Activated naive CD4-positive, alpha-beta T cell treated with anti-CD3 and anti-CD28 coated beads, Interleukin-2, amount 50 U/mL, for 24 hours (primary cell): ENCODE results near the gene LRP5.
"Not testable (repeated sequence)": the region's sequence is repeated elsewhere in the genome, so short reads cannot be mapped to it uniquely, and the experiment has no call there.

Source experiments
- H3K27ac Mint-ChIP-seq: one replicate; pipeline ENCODE4 v1.8.0; 2021; ENCODE audit warnings: mild to moderate bottlenecking, mixed read lengths
- H3K27me3 Mint-ChIP-seq: one replicate; pipeline ENCODE4 v1.8.0; 2021; ENCODE audit warnings: mixed read lengths
- H3K36me3 Mint-ChIP-seq: one replicate; pipeline ENCODE4 v1.8.0; 2021; ENCODE audit warnings: mixed read lengths
- H3K4me1 Mint-ChIP-seq: one replicate; pipeline ENCODE4 v1.8.0; 2021; ENCODE audit warnings: mixed read lengths
- H3K4me3 Mint-ChIP-seq: one replicate; pipeline ENCODE4 v1.8.0; 2021; ENCODE audit warnings: mild to moderate bottlenecking, mixed read lengths
- H3K9me3 Mint-ChIP-seq: one replicate; pipeline ENCODE4 v1.8.0; 2021; ENCODE audit warnings: mixed read lengths

LRP5 gene

DNA sequence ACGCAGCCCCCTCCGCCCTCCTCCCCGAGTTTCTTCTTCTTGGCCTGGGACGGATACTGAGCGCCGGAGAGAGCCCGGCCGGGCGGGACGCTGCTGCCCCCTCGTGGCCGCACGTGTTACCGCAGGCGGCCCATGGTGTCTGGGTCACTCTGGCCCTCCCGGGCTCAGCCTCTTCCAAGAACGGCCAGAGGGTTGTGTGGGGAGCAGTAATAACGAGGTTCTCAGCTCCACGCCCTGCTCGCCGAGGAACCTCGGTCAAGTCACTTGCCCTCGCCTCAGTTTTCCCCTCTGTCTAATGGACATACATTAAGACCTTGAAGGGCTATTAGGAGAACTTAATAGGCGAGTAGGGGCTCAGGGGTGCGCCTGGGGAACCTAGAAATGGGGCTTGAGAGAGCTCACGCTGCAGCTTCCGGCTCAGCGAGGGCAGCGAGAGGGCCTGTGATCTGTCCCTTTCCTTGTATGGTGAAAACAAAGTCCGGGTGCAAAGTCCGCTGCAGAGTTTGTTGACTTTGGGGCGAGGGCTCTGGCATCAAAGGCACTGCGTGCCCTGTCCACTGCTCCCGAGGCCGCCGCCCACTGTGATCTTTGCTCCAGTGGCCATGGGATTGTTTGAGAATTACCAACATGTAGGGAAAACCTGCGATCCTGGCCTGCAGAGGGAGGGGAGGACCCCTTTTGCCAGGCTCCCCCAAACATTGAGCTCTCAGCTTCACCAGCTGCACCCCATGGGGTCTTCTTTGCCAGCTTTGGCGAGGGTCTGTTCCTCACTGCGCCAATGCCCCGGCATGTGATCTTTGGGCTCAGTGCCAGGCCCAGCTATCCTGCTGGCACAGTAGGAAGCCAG is 14.4 kb upstream of the LRP5 start:
- H3K9me3 Mint-ChIP-seq = no peaks in the 10 kb centered on the region
- H3K4me1 Mint-ChIP-seq = no peaks in the 10 kb centered on the region
- no peak overlapping the region for H3K4me3 Mint-ChIP-seq
- H3K27me3 Mint-ChIP-seq = no peaks in the 10 kb centered on the region
- H3K36me3 Mint-ChIP-seq = no peaks in the 10 kb centered on the region
- no peak overlapping the region for H3K27ac Mint-ChIP-seq

DNA sequence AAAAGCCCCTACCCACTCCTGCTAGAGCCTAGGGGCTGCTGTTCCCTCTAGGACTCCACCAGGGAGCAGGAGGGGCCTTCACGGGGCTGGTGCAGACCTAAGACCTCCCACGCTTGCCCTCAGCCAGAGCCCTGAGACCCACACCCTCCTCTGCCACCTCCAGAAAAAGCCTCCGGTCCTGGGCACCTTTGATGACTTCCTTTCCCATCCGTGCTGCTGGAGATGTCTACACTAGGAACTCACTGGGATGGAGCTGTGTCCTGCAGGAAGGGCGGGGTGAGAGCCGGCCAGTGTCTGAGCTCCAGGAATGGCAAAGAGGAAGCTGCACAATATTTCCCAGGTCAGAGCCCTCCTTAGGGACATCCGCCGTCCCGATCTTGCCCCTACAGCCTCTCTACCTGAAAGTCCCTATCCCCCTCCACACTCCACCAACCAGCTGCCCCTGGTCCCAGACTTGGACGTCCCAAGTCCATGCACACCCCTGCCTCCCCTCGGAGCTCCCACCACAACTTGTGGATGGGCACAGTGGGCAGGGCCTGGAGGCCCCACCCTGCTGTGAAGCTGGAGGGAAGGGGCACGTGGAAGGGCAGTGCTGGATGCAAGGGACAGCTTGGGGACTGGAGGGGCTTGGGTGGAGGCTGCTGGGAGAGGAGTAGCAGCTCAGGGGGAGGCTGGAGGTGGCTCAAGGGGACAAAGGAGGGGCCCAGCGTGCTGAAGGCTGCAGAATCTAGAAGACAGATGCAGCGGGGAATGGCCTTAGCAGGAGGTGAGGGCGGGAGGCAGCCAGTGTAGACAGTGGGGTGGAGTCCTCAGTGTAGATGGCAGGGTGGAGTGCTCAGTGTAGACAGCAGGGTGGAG is 13.5 kb upstream of the LRP5 start:
- peak overlapping the region; percentile 46 for H3K27ac Mint-ChIP-seq

DNA sequence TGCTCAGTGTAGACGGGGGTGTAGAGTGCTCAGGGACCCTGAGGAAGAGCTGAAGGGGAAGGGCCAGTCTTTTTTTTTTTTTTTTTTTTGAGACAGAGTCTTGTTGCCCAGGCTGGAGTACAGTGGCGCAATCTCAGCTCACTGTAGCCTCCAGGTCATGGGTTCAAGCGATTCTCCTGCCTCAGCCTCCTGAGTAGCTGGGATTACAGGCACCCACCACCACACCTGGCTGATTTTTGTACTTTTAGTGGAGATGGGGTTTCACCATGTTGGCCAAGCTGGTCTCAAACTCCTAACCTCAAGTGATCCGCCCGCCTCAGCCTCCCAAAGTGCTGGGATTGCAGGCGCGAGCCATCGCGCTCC is 12.9 kb upstream of the LRP5 start:
- H3K4me1 Mint-ChIP-seq, H3K9me3 Mint-ChIP-seq, H3K27me3 Mint-ChIP-seq, H3K4me3 Mint-ChIP-seq, H3K36me3 Mint-ChIP-seq: not testable (repeated sequence)
- peak overlapping the region; percentile 46 for H3K27ac Mint-ChIP-seq

More for the DNA sequence above, 13.5 kb upstream of the LRP5 start:
- no peaks in the 10 kb centered on the region for H3K4me1 Mint-ChIP-seq
- H3K36me3 Mint-ChIP-seq = no peaks in the 10 kb centered on the region
- no peaks in the 10 kb centered on the region for H3K27me3 Mint-ChIP-seq
- no peak overlapping the region for H3K4me3 Mint-ChIP-seq
- H3K9me3 Mint-ChIP-seq = no peaks in the 10 kb centered on the region

DNA sequence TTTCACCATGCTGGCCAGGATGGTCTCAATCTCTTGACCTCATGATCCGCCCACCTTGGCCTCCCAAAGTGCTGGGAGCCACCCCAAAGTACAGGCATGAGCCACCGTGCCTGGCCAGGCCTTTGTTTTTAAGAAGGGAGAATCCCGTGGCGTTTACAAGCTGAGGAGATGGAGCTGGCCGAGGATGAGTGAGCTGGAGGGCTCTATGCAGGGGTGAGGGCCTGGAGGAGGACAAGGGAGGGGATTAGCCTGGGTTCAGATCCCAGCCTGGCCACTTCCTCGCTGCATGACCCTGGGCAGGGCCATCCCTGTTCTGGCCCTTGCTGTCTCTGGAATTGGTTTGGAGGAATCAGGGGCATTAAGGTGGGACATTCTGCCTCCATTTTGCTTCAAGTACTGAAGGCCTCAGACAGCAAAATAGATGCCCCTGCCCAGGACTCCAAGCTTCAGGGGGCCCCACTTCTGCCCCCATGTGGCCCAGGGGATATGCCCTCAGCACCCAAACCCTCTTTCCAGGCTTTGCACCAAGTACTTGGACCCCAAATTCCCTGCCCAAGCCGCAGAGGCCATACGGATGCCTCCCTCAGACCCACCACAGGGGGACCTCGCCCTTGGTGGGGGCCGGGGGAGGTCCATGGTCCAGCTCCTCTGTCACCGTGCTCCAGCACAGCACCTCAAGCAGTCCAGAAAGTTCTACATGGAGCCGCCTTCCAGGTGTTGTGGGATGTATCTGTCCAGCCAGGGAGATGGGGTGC is 12.1 kb upstream of the LRP5 start:
- no peaks in the 10 kb centered on the region for H3K4me1 Mint-ChIP-seq
- no peaks in the 10 kb centered on the region for H3K9me3 Mint-ChIP-seq
- H3K36me3 Mint-ChIP-seq = no peaks in the 10 kb centered on the region
- no peak overlapping the region for H3K4me3 Mint-ChIP-seq
- no peak overlapping the region for H3K27ac Mint-ChIP-seq
- H3K27me3 Mint-ChIP-seq = no peaks in the 10 kb centered on the region

DNA sequence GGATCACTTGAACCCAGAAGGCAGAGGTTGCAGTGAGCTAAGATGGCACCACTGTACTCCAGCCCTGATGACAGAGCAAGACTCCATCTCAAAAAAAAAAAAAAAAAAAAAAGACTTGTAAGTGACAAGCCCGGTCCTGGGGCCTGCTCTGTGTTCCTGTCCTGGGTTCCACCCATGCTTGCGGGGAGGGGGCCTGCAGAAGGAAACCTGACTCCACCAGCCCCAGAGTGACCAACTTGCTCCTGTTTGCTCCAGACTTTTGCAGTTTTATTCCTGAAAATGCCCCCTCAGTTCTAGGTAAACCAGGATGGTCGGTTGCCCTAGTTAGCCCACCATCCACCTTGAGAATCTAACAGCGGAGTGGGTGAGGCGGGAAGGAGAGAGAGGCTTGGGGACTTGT is 10.1 kb upstream of the LRP5 start:
- H3K36me3 Mint-ChIP-seq = no peaks in the 10 kb centered on the region
- H3K9me3 Mint-ChIP-seq = no peaks in the 10 kb centered on the region
- H3K4me1 Mint-ChIP-seq = no peaks in the 10 kb centered on the region
- H3K27ac Mint-ChIP-seq = no peak overlapping the region
- H3K27me3 Mint-ChIP-seq = no peaks in the 10 kb centered on the region
- H3K4me3 Mint-ChIP-seq = no peak overlapping the region

DNA sequence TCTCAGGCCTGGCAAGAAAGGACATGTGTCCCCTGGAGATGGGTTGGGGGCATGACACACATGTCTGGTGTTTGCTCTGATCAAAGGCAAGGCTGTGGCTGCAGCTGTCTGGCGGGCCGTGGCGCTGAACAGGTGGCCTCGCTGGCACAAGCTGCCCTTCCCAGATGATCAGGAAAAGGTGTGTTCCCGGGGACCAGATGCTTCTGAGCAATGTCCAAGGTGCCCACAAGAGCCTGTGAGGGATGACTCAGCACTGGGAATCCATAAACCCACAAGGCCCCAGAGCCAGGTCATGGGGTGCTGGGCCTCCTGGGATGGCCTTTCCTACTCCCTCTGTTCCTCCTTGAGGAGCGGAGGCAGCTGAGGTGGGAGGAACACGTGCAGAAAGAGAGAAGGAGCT is 9.7 kb upstream of the LRP5 start:
- H3K36me3 Mint-ChIP-seq = no peaks in the 10 kb centered on the region

DNA sequence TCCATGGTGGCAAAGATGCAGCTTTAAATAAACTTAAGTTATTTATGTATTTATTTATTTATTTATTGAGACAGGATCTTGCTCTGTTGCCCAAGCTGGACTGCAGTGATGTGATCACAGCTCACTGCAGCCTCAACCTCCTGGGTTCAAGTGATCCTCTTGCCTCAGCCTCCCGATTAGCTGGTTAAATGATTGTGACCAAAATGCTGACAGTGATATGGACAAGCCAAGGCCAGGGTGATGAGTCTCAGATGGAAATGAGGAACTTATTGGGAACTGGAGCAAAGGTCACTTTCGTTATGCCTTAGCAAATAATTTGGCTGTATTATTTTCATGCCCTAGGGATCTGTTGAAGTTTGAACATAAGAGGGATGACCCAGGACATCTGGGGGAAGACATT is 9.3 kb upstream of the LRP5 start:
- H3K9me3 Mint-ChIP-seq = no peaks in the 10 kb centered on the region
- H3K4me1 Mint-ChIP-seq = no peaks in the 10 kb centered on the region
- no peak overlapping the region for H3K27ac Mint-ChIP-seq
- no peaks in the 10 kb centered on the region for H3K36me3 Mint-ChIP-seq
- no peaks in the 10 kb centered on the region for H3K27me3 Mint-ChIP-seq
- H3K4me3 Mint-ChIP-seq = no peak overlapping the region

More for the DNA sequence above, 9.7 kb upstream of the LRP5 start:
- H3K4me1 Mint-ChIP-seq = no peaks in the 10 kb centered on the region
- H3K27ac Mint-ChIP-seq = no peak overlapping the region
- H3K27me3 Mint-ChIP-seq = no peaks in the 10 kb centered on the region
- H3K9me3 Mint-ChIP-seq = no peaks in the 10 kb centered on the region
- H3K4me3 Mint-ChIP-seq = no peak overlapping the region

DNA sequence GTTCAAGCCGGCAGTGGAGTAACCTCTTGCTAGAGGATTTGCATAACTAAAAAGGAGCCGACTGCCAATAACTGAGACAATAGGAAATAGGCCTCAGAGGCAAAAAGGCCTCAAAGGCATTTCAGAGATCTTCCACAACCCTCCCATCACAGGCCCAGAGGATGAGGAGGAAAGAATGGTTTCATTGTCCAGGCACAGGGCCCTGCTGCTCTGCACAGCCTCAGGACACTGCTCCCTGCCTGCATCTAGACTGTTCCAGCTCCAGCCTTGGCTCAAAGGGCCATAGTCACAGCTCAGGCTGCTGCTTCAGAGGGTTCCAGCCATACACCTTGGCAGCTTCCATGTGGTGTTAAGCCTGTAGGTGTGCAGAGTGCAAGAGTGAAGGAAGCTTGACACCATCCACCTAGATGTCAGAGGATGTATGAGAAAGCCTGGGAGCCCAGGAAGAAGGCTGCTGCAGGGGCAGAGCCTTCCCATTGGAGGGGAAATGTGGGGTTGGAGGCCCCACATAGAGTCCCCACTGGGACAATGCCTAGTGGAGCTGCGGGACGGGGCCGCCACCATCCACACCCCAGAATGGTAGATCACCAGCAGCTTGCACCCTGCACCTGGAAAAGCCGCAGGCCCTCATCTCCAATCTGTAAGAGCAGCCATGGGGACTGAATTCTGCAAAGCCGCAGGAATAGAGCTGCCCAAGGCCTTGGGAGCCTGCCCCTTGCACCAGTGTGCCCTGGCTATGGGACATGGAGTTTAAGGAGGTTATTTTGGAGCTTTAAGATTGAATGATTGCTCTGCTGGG is 8.2 kb upstream of the LRP5 start:
- H3K4me1 Mint-ChIP-seq = no peaks in the 10 kb centered on the region
- H3K36me3 Mint-ChIP-seq = no peaks in the 10 kb centered on the region
- no peak overlapping the region for H3K27ac Mint-ChIP-seq
- no peak overlapping the region for H3K4me3 Mint-ChIP-seq
- no peaks in the 10 kb centered on the region for H3K27me3 Mint-ChIP-seq
- no peaks in the 10 kb centered on the region for H3K9me3 Mint-ChIP-seq

DNA sequence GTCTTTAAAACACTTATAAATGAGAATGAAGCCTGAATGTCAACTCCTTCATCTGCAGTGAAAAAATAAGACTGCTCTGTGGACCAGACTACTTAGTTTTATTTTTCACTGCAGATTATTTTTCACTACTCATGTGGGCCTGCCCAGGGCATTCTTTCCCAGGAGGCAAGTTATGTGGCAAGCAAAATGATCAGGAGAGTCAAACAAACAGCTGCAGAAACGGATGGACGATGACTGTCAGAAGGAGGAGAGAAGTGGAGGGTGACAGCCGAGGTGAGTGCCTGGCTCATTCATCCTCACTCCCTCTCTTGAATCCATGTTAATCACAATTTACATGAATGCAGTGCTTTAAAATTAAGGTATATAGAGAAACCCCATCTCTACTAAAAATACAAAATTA is 5.8 kb upstream of the LRP5 start:
- Mint-ChIP-seq H3K9me3 (no peaks in the 10 kb centered on the region), H3K4me3 (no peak overlapping the region), H3K36me3 (no peaks in the 10 kb centered on the region), H3K27me3 (no peaks in the 10 kb centered on the region), H3K27ac (no peak overlapping the region), H3K4me1 (peaks cover 5% of the 10 kb centered on the region)

DNA sequence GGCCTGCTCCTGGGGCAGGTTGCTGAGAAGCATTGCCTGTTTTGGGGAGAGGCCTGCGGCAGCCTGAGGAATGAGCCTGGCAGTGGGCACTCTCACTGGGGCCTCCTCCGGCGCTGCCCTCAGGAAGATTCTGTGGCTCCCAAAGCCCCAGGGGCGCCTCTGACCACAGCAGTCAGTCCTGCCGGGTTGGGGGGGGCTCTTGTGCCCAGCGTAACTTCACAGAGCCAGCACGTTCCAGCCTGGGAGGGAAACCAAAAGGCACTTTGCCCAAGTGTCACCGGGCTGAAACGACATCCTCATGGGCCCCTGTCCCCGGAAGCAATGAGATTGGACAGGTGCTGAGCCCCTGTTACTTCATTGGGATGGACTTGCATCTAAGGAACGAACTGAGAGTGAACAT is 4.3 kb upstream of the LRP5 start:
- Mint-ChIP-seq H3K9me3 (no peaks in the 10 kb centered on the region), H3K36me3 (no peaks in the 10 kb centered on the region), H3K27me3 (no peaks in the 10 kb centered on the region), H3K4me3 (no peak overlapping the region), H3K4me1 (peaks cover 6% of the 10 kb centered on the region), H3K27ac (no peak overlapping the region)

DNA sequence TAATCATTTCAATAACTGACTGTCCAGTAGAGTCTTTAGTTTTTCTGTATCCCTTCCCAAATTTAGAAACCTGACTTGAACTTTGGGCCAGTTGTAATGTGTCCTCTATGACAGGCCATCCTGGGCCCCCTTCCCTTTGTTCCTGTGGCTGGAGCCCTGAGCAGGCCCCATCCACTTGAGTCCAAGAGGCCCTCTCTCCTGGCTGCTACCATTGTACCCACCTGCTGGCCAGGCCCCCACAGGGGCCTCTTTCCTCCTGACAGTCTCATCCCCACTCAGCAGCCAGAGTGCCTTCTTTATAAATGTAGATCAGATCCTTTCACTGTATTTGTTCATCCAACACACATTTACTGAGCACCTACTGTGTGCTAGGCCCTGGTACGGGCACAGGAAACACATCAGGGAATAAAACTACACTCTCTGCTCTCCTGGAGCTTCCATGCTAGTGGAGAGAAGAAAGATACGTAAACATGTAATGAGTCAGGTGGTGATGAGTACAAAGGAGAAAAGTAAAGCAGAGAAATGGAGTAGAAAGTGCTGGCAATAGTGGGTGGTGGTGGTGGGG is 2.7 kb upstream of the LRP5 start:
- no peaks in the 10 kb centered on the region for H3K27me3 Mint-ChIP-seq
- H3K36me3 Mint-ChIP-seq = no peaks in the 10 kb centered on the region
- peak overlapping the region; percentile 2 for H3K27ac Mint-ChIP-seq
- H3K9me3 Mint-ChIP-seq = no peaks in the 10 kb centered on the region
- peaks cover 16% of the 10 kb centered on the region for H3K4me1 Mint-ChIP-seq
- H3K4me3 Mint-ChIP-seq = no peak overlapping the region

DNA sequence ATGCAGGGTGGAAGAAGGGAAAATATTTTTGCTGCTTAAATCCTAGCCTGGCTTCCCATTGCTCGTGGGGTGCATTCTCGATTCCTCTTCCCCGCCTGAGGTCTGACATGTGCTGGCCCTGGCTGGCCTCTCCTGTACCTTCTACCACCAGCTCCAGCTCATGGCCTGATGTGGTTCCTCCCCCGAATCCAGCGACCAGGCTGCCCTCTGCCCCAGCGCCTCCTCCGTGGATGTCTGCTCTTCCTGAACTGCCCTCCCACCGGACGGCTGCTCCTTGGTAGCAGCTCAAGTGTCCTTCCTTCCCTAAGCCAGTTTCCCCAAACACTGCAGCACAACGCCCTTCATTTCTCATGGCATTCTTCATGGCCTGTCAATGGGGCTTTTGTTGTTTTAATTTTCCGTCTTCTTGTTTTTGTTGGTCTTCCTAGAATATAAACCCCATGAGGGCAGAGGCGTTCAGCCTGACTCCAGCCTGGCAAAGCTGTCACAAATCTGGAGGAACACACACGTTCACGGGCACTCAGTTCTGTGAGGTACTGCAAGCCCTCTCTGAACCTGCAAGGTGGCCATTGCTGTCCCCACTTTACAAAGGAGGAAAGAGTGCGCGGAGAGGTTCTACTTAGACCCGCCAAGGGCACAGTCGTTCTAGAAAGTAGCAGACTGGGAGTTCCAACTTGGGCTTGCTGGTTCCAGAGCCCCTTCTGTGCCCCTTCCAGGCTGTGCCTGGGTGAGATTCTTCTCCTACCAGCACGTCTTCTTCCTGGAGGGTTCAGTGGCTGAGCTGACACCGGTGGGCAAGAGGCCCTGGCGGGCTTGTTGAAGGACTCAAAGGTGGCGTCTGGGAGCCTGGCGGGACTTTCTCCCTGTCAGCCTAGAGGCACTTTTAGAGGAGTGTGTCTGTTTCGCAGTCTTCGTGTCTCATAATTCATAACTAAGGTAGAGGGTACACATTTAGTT is 953 bp upstream of the LRP5 start:
- Mint-ChIP-seq H3K36me3 (no peaks in the 10 kb centered on the region), H3K9me3 (no peaks in the 10 kb centered on the region), H3K4me1 (peaks cover 16% of the 10 kb centered on the region), H3K4me3 (peak overlapping the region; percentile 69), H3K27ac (peak overlapping the region; percentile 63), H3K27me3 (peaks cover 2% of the 10 kb centered on the region)

DNA sequence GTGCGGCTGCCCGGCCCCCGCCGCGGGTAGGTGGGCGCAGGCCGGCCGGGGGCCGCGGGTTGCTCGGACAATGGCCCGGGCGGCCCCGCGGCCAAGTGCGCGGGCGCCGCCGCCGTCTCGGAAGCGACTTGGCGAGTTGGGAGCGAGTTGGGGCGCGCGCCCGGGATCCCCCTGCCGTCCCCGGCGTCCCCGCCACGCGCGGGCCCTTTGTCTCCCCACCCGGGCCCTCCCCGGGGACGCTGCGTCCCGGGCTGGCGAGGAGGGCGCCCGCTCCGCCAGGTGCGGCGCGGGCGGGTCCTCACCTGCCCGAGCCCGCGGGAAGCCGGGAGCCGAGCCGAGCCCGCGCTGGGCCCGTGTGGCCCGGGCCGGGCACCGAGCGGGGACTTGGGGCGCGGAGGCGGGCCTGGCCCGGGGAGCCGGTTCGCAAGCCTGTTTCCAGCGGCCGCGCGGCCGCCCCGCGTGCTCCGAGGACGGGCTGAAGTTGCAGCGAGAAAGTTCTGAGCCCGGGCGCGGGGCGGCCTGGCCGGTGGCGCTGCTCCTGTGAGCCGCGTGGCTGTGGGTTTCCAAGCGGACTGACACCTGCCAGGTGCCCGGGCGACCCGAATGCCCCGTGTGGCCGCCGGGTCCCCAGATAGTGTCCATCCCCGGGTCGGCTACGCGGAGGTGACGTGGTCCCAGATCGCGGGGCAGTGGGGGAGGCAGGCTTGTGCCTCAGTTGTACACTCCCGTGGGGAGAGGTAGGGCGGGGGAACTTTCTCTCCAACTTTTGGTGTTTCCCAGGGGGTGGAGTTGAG is 586 bp downstream of the LRP5 start:
- Mint-ChIP-seq H3K27ac (peak overlapping the region; percentile 87), H3K27me3 (peaks cover 3% of the 10 kb centered on the region), H3K4me1 (peaks cover 16% of the 10 kb centered on the region), H3K4me3 (peak overlapping the region; percentile 87), H3K9me3 (no peaks in the 10 kb centered on the region), H3K36me3 (no peaks in the 10 kb centered on the region)
